ENCODE measurements around the gene VEZT.

VEZT gene

GRCh38 chr12:95291501-95291900 lies 73.9 kb downstream of the VEZT start:
- H2AFZ ChIP-seq (ENCODE audit: insufficient read depth, low read length, poor library complexity): no peak overlapping the region
- no peaks in the 10 kb centered on the region for H3K79me1 ChIP-seq (ENCODE audit: low read length)
- WGBS (ENCODE audit: extremely low coverage, insufficient coverage, insufficient read length): no CpG with 5 or more reads among the region's 2 CpGs
- no peak overlapping the region for H2BK120ac ChIP-seq (ENCODE audit: insufficient read depth, low read length, poor library complexity)
- peaks cover 1 to 5% of the 10 kb centered on the region in 2 experiments for H3K36me3 ChIP-seq (ENCODE audit: control insufficient read depth in 1 of 2, insufficient read depth in 2 of 2, low read length in 2 of 2)
- no peak overlapping the region for H2BK12ac ChIP-seq (ENCODE audit: low read length)
- H3K79me2 ChIP-seq (ENCODE audit: control insufficient read depth, insufficient read depth, low read length, poor library complexity): no peaks in the 10 kb centered on the region
- DNase-seq: no peak
- no peak overlapping the region for H4K12ac ChIP-seq (ENCODE audit: low read depth, low read length)
- H3K27me3 ChIP-seq (ENCODE audit: insufficient read depth, low read length): no peaks in the 10 kb centered on the region
- H4K8ac ChIP-seq (ENCODE audit: low read depth, low read length): no peak overlapping the region
- H3K14ac ChIP-seq (ENCODE audit: low read length): no peak overlapping the region
- H2AK5ac ChIP-seq (ENCODE audit: low read length): no peak overlapping the region
- no peak overlapping the region for H3K23ac ChIP-seq (ENCODE audit: low read length)
- H2BK5ac ChIP-seq (ENCODE audit: low read depth, low read length, poor library complexity): no peak overlapping the region
- no peak overlapping the region for H3K27ac ChIP-seq (ENCODE audit: low read depth, low read length)
- no peak overlapping the region for H3K18ac ChIP-seq (ENCODE audit: low read length)
- no peak overlapping the region for H4K91ac ChIP-seq (ENCODE audit: low read depth, low read length)
- H3K9ac ChIP-seq (ENCODE audit: low read length): no peak overlapping the region
- H3K4me1 ChIP-seq (ENCODE audit: control insufficient read depth in 1 of 2, insufficient read depth in 2 of 2, low read length in 2 of 2): peaks cover 0 to 1% of the 10 kb centered on the region in 2 experiments
- H3K9me3 ChIP-seq (ENCODE audit: insufficient read depth, low read depth, low read length): no peaks in the 10 kb centered on the region
- no peak overlapping the region for H3K4ac ChIP-seq (ENCODE audit: low read depth, low read length)
- no peak overlapping the region for H3K4me3 ChIP-seq (ENCODE audit: low read depth, low read length)
- no peak overlapping the region for H3K4me2 ChIP-seq (ENCODE audit: low read length)

DNA sequence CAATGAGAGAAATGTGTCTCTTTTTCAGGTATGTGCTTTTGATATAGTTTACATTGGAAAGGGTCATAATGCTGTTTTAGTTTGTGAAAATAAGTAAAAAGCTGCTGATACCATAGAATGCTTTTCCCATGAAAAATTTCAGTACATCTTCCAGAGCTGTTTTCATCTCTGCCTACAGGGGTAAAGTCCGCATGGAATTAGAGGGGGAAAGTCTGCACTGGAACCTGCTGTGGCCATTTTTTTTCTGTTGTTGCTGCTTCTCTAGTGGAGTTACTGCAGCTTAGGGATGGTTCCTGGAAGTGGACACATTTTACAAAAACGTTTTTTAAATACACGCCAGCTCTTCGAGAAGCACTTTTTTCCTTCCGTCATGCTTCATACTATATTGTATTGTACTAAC lies 81.3 kb downstream of the VEZT start:
- no peaks in the 10 kb centered on the region for H3K27me3 ChIP-seq (ENCODE audit: insufficient read depth, low read length)
- H3K9me3 ChIP-seq (ENCODE audit: insufficient read depth, low read depth, low read length): no peaks in the 10 kb centered on the region
- no peaks in the 10 kb centered on the region for H3K79me1 ChIP-seq (ENCODE audit: low read length)
- H3K27ac ChIP-seq (ENCODE audit: low read depth, low read length): no peak overlapping the region
- WGBS (ENCODE audit: extremely low coverage, insufficient coverage, insufficient read length): no CpG with 5 or more reads among the region's 5 CpGs
- H3K36me3 ChIP-seq (ENCODE audit: control insufficient read depth in 1 of 2, insufficient read depth in 2 of 2, low read length in 2 of 2): peaks cover 7 to 8% of the 10 kb centered on the region in 2 experiments
- no peak for DNase-seq
- H3K4ac ChIP-seq (ENCODE audit: low read depth, low read length): no peak overlapping the region
- no peak overlapping the region for H4K8ac ChIP-seq (ENCODE audit: low read depth, low read length)
- H3K23ac ChIP-seq (ENCODE audit: low read length): no peak overlapping the region
- no peak overlapping the region for H2AK5ac ChIP-seq (ENCODE audit: low read length)
- H4K91ac ChIP-seq (ENCODE audit: low read depth, low read length): no peak overlapping the region
- H3K14ac ChIP-seq (ENCODE audit: low read length): no peak overlapping the region
- no peak overlapping the region for H4K12ac ChIP-seq (ENCODE audit: low read depth, low read length)
- no peaks in the 10 kb centered on the region for H3K79me2 ChIP-seq (ENCODE audit: control insufficient read depth, insufficient read depth, low read length, poor library complexity)
- H2BK12ac ChIP-seq (ENCODE audit: low read length): no peak overlapping the region
- no peak overlapping the region for H3K9ac ChIP-seq (ENCODE audit: low read length)
- H2AFZ ChIP-seq (ENCODE audit: insufficient read depth, low read length, poor library complexity): no peak overlapping the region
- no peak overlapping the region for H3K4me3 ChIP-seq (ENCODE audit: low read depth, low read length)
- no peak overlapping the region for H3K4me2 ChIP-seq (ENCODE audit: low read length)
- H2BK5ac ChIP-seq (ENCODE audit: low read depth, low read length, poor library complexity): no peak overlapping the region
- H3K18ac ChIP-seq (ENCODE audit: low read length): no peak overlapping the region
- H3K4me1 ChIP-seq (ENCODE audit: control insufficient read depth in 1 of 2, insufficient read depth in 2 of 2, low read length in 2 of 2): no peaks in the 10 kb centered on the region
- no peak overlapping the region for H2BK120ac ChIP-seq (ENCODE audit: insufficient read depth, low read length, poor library complexity)

DNA sequence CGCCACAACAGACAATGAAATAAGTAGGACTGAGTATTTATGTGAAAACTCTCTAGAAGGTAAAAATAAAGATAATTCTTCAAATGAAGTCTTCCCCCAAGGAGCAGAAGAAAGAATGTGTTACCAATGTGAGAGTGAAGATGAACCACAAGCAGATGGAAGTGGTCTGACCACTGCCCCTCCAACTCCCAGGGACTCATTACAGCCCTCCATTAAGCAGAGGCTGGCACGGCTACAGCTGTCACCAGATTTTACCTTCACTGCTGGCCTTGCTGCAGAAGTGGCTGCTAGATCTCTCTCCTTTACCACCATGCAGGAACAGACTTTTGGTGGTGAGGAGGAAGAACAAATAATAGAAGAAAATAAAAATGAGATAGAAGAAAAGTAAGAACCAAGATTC lies 82.7 kb downstream of the VEZT start:
- no CpG with 5 or more reads among the region's 2 CpGs for WGBS (ENCODE audit: extremely low coverage, insufficient coverage, insufficient read length)

GRCh38 chr12:95303476-95303875 lies 85.9 kb downstream of the VEZT start:
- Histone ChIP-seq H3K23ac (ENCODE audit: low read length) (no peak overlapping the region), H2AK5ac (ENCODE audit: low read length) (no peak overlapping the region), H2AFZ (ENCODE audit: insufficient read depth, low read length, poor library complexity) (no peak overlapping the region), H3K79me2 (ENCODE audit: control insufficient read depth, insufficient read depth, low read length, poor library complexity) (no peaks in the 10 kb centered on the region), H3K18ac (ENCODE audit: low read length) (no peak overlapping the region), H4K91ac (ENCODE audit: low read depth, low read length) (no peak overlapping the region), H3K79me1 (ENCODE audit: low read length) (no peaks in the 10 kb centered on the region), H3K27ac (ENCODE audit: low read depth, low read length) (no peak overlapping the region), H2BK12ac (ENCODE audit: low read length) (no peak overlapping the region), H3K27me3 (ENCODE audit: insufficient read depth, low read length) (no peaks in the 10 kb centered on the region), H3K9ac (ENCODE audit: low read length) (no peak overlapping the region), H3K4me3 (ENCODE audit: low read depth, low read length) (no peak overlapping the region), H2BK5ac (ENCODE audit: low read depth, low read length, poor library complexity) (no peak overlapping the region), H3K9me3 (ENCODE audit: insufficient read depth, low read depth, low read length) (no peaks in the 10 kb centered on the region), H3K4ac (ENCODE audit: low read depth, low read length) (no peak overlapping the region), H3K36me3 (ENCODE audit: control insufficient read depth in 1 of 2, insufficient read depth in 2 of 2, low read length in 2 of 2) (peaks cover 9 to 13% of the 10 kb centered on the region in 2 experiments), H3K14ac (ENCODE audit: low read length) (no peak overlapping the region), H3K4me1 (ENCODE audit: control insufficient read depth in 1 of 2, insufficient read depth in 2 of 2, low read length in 2 of 2) (no peaks in the 10 kb centered on the region), H4K8ac (ENCODE audit: low read depth, low read length) (no peak overlapping the region), H3K4me2 (ENCODE audit: low read length) (no peak overlapping the region), H2BK120ac (ENCODE audit: insufficient read depth, low read length, poor library complexity) (no peak overlapping the region), H4K12ac (ENCODE audit: low read depth, low read length) (no peak overlapping the region)
- no peak for DNase-seq
- WGBS (ENCODE audit: extremely low coverage, insufficient coverage, insufficient read length): no CpG with 5 or more reads among the region's 1 CpG

More for the DNA sequence above, 82.7 kb downstream of the VEZT start:
- no peak overlapping the region for H4K91ac ChIP-seq (ENCODE audit: low read depth, low read length)
- H3K4me2 ChIP-seq (ENCODE audit: low read length): no peak overlapping the region
- H3K9ac ChIP-seq (ENCODE audit: low read length): no peak overlapping the region
- no peaks in the 10 kb centered on the region for H3K27me3 ChIP-seq (ENCODE audit: insufficient read depth, low read length)
- no peak overlapping the region for H2AK5ac ChIP-seq (ENCODE audit: low read length)
- no peak overlapping the region for H3K27ac ChIP-seq (ENCODE audit: low read depth, low read length)
- no peak overlapping the region for H3K23ac ChIP-seq (ENCODE audit: low read length)
- no peak overlapping the region for H3K4me3 ChIP-seq (ENCODE audit: low read depth, low read length)
- H3K14ac ChIP-seq (ENCODE audit: low read length): no peak overlapping the region
- H2AFZ ChIP-seq (ENCODE audit: insufficient read depth, low read length, poor library complexity): no peak overlapping the region
- no peak overlapping the region for H2BK12ac ChIP-seq (ENCODE audit: low read length)
- DNase-seq: no peak
- no peaks in the 10 kb centered on the region for H3K79me2 ChIP-seq (ENCODE audit: control insufficient read depth, insufficient read depth, low read length, poor library complexity)
- H2BK120ac ChIP-seq (ENCODE audit: insufficient read depth, low read length, poor library complexity): no peak overlapping the region
- no peak overlapping the region for H3K4ac ChIP-seq (ENCODE audit: low read depth, low read length)
- no peak overlapping the region for H2BK5ac ChIP-seq (ENCODE audit: low read depth, low read length, poor library complexity)
- H3K79me1 ChIP-seq (ENCODE audit: low read length): no peaks in the 10 kb centered on the region
- no peak overlapping the region for H4K12ac ChIP-seq (ENCODE audit: low read depth, low read length)
- no peak overlapping the region for H4K8ac ChIP-seq (ENCODE audit: low read depth, low read length)
- no peaks in the 10 kb centered on the region for H3K4me1 ChIP-seq (ENCODE audit: control insufficient read depth in 1 of 2, insufficient read depth in 2 of 2, low read length in 2 of 2)
- H3K36me3 ChIP-seq (ENCODE audit: control insufficient read depth in 1 of 2, insufficient read depth in 2 of 2, low read length in 2 of 2): peaks cover 7 to 8% of the 10 kb centered on the region in 2 experiments
- H3K9me3 ChIP-seq (ENCODE audit: insufficient read depth, low read depth, low read length): no peaks in the 10 kb centered on the region
- H3K18ac ChIP-seq (ENCODE audit: low read length): no peak overlapping the region
